ENCODE data around the gene CDHR1. TPM values are rescaled to one million over a fixed set of nuclear protein-coding genes. Genes with fewer than 3 reads are reported as not detected.
"Not testable (repeated sequence)": the region's sequence is repeated elsewhere in the genome, so short reads cannot be mapped to it uniquely, and the experiment has no call there.

Gene CDHR1
- total RNA-seq, 1 experiment from 2014 or later, result 6.6 TPM

GRCh38 chr10:84171700-84172466 lies 22.5 kb upstream of the CDHR1 start:
- not testable (repeated sequence) for H3K18ac ChIP-seq (ENCODE audit: insufficient read length, low read depth, low read length); H2AFZ ChIP-seq (ENCODE audit: low read length)

More at GRCh38 chr10:84171700-84172466, 22.5 kb upstream of the CDHR1 start:
- H2BK20ac ChIP-seq (ENCODE audit: low read depth, low read length, poor library complexity, severe bottlenecking); H3K36me3 Mint-ChIP-seq (ENCODE audit: insufficient read depth in 1 of 3, low read depth in 3 of 3); H3T11ph ChIP-seq (ENCODE audit: low read length); H3K14ac ChIP-seq (ENCODE audit: insufficient read depth, low read length); H3K4me1 ChIP-seq (ENCODE audit: insufficient read depth, low read length); H3K27me3 Mint-ChIP-seq (ENCODE audit: low read depth); H2BK15ac ChIP-seq (ENCODE audit: low read depth, low read length); H3K4ac ChIP-seq (ENCODE audit: low read depth, low read length); H4K8ac ChIP-seq (replicated peaks; ENCODE audit: insufficient read length, low read depth, low read length); H3K56ac ChIP-seq (ENCODE audit: insufficient read length, low read depth, low read length); H3K23ac ChIP-seq (ENCODE audit: insufficient read length, low read depth, low read length); DNase-seq; H2BK120ac ChIP-seq (ENCODE audit: low read depth, low read length, poor library complexity, severe bottlenecking); H3K27me3 ChIP-seq (ENCODE audit: insufficient read depth, low read length); H3K4me3 Mint-ChIP-seq; H3K79me1 ChIP-seq (ENCODE audit: insufficient read depth, low read depth, low read length, poor library complexity, severe bottlenecking); H4K20me1 ChIP-seq (ENCODE audit: control insufficient read depth, insufficient read depth, insufficient read length); H3K9ac ChIP-seq (ENCODE audit: extremely low read depth, insufficient read length, low read length); H4K5ac ChIP-seq (ENCODE audit: insufficient read length, low read depth, low read length); H3K79me2 ChIP-seq (ENCODE audit: insufficient read depth, low read length); H3K4me2 ChIP-seq (ENCODE audit: insufficient read depth, insufficient read length, low read length); H3K9me3 ChIP-seq (ENCODE audit: control insufficient read depth, low read depth, low read length); H3K4me1 Mint-ChIP-seq; H3K23me2 ChIP-seq (ENCODE audit: insufficient read length, low read depth, low read length, poor library complexity, severe bottlenecking); H4K91ac ChIP-seq (ENCODE audit: insufficient read length, low read depth, low read length); H3K9me3 Mint-ChIP-seq; H3K27ac ChIP-seq (ENCODE audit: insufficient read length, low read depth, low read length); H2AK5ac ChIP-seq (ENCODE audit: insufficient read length, low read length); H2BK12ac ChIP-seq (ENCODE audit: insufficient read length, low read depth, low read length); H2BK5ac ChIP-seq (ENCODE audit: insufficient read length, low read length): not testable (repeated sequence)
- no CpG with 5 or more reads among the region's 21 CpGs for WGBS (ENCODE audit: extremely low coverage, insufficient read length, low lambda C conversion rate)
- peak overlapping the region in 1 of 3 experiments; percentile 15; a peak in 1 of 7 replicates for H3K27ac Mint-ChIP-seq

Data from H9 (cell line).